ENCODE results near the gene NCSTN. TPM values are rescaled to one million over a fixed set of nuclear protein-coding genes. Genes with fewer than 3 reads are reported as not detected.

Gene NCSTN
- total and polyA plus RNA-seq, 5 donors, result 60.7 to 84.3 (median 69.3) TPM

DNA sequence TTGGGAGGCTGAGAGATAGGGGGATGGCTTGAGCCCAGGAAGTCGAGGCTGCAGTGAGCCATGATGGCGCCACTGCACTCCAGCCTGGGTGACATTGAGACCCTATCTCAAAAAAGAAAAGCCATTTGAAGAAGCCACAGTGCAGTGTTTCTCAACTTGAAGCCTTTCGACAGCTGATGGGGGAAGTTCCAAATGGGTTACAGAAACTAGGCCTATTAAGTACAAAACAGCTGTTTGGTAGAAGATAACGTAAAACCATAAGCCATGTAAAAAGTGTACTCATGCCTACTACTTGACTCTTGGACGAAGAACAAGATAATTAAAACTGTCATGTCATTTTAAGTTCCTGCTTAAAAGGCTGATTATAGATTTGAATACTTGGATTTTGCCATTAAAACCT is 16.8 kb upstream of the NCSTN start:
- Histone ChIP-seq H3K27ac (ENCODE audit: low read length) (no peak overlapping the region), H3K4me1 (ENCODE audit: control insufficient read depth, insufficient read depth, low read length) (no peaks in the 10 kb centered on the region), H3K27me3 (ENCODE audit: control insufficient read depth, insufficient read depth) (no peaks in the 10 kb centered on the region), H3K9me3 (ENCODE audit: control insufficient read depth, low read length) (no peaks in the 10 kb centered on the region), H3K4me3 (ENCODE audit: low read length) (no peak overlapping the region)
- WGBS, result 71% methylated on average over 5 of the region's 5 CpGs
- intact Hi-C loops (cut with DNase I), result no loop called here
- no peak for DNase-seq
- no peak for ATAC-seq

DNA sequence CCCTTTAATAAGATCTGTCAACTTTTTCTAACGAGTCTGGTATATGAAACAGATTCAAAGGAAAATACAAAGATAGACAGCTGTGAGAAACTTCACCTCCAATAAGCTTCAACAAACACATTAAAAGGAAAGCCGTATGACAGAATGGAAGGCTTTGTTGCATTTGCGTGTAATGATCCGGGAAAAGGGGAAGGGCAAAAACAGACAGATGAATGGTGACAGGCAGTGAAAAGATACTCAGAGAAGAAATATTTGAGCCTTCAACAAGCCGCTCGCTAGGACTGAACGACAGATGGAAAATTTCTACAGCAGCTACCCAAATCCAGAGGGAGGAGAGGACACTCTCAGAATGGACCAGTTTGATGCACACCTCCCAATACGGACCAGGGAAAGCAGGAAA is 15.0 kb upstream of the NCSTN start:
- intact Hi-C loops (cut with DNase I), result no loop called here

GRCh38 chr1:160330119-160330518 is 13.1 kb upstream of the NCSTN start:
- no peak overlapping the region for H3K27ac ChIP-seq (ENCODE audit: low read length)
- no peak for DNase-seq
- no peaks in the 10 kb centered on the region for H3K9me3 ChIP-seq (ENCODE audit: control insufficient read depth, low read length)
- H3K4me1 ChIP-seq (ENCODE audit: control insufficient read depth, insufficient read depth, low read length), result no peaks in the 10 kb centered on the region
- no peaks in the 10 kb centered on the region for H3K27me3 ChIP-seq (ENCODE audit: control insufficient read depth, insufficient read depth)
- ATAC-seq, result no peak
- H3K4me3 ChIP-seq (ENCODE audit: low read length), result no peak overlapping the region
- intact Hi-C loops (cut with DNase I), result no loop called here

More for the DNA sequence above, 15.0 kb upstream of the NCSTN start:
- H3K27me3 ChIP-seq (ENCODE audit: control insufficient read depth, insufficient read depth), result no peaks in the 10 kb centered on the region
- WGBS, result 59% methylated on average over 8 of the region's 8 CpGs
- H3K4me1 ChIP-seq (ENCODE audit: control insufficient read depth, insufficient read depth, low read length), result no peaks in the 10 kb centered on the region
- H3K9me3 ChIP-seq (ENCODE audit: control insufficient read depth, low read length), result no peaks in the 10 kb centered on the region
- H3K27ac ChIP-seq (ENCODE audit: low read length), result no peak overlapping the region
- DNase-seq (no peak), ATAC-seq (no peak)
- H3K4me3 ChIP-seq (ENCODE audit: low read length), result no peak overlapping the region

- no peak overlapping the region for H3K4me3 ChIP-seq (ENCODE audit: low read length)
- no peaks in the 10 kb centered on the region for H3K4me1 ChIP-seq (ENCODE audit: control insufficient read depth, insufficient read depth, low read length)
- no peaks in the 10 kb centered on the region for H3K27me3 ChIP-seq (ENCODE audit: control insufficient read depth, insufficient read depth)
- intact Hi-C loops (cut with DNase I), result no loop called here
- no peak for DNase-seq
- no peaks in the 10 kb centered on the region for H3K9me3 ChIP-seq (ENCODE audit: control insufficient read depth, low read length)
- no peak for ATAC-seq
- H3K27ac ChIP-seq (ENCODE audit: low read length), result no peak overlapping the region
Observed at GRCh38 chr1:160332516-160332915, 10.7 kb upstream of the NCSTN start.

DNA sequence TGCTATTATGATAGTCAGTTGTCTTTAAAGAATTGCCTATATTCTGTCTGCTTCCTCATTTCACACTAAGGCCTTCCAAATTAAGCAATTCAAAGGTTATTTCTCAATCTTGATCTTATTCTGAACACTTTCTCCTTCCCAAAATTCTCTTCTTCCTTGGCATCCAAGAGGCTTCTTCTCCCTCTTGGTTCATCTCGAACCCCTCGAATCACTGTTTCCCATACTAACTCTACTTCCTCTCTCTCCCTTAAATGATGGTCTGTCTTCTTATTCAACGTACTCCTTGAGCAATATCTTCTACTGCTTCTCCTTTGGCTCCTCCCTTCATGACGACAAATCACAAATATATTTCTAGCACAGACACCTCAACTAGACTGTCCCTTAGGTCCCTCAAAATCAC is 4.6 kb upstream of the NCSTN start:
- Histone ChIP-seq H3K9me3 (ENCODE audit: control insufficient read depth, low read length) (no peaks in the 10 kb centered on the region), H3K27me3 (ENCODE audit: control insufficient read depth, insufficient read depth) (no peaks in the 10 kb centered on the region), H3K27ac (ENCODE audit: low read length) (no peak overlapping the region), H3K4me3 (ENCODE audit: low read length) (no peak overlapping the region), H3K4me1 (ENCODE audit: control insufficient read depth, insufficient read depth, low read length) (no peaks in the 10 kb centered on the region)
- WGBS, result 71% methylated on average over 4 of the region's 4 CpGs
- DNase-seq (no peak), ATAC-seq (no peak)
- intact Hi-C loops (cut with DNase I), result no loop called here

- Histone ChIP-seq H3K9me3 (ENCODE audit: control insufficient read depth, low read length) (no peaks in the 10 kb centered on the region), H3K4me1 (ENCODE audit: control insufficient read depth, insufficient read depth, low read length) (no peaks in the 10 kb centered on the region), H3K27me3 (ENCODE audit: control insufficient read depth, insufficient read depth) (no peaks in the 10 kb centered on the region), H3K4me3 (ENCODE audit: low read length) (no peak overlapping the region), H3K27ac (ENCODE audit: low read length) (no peak overlapping the region)
- 59% methylated on average over 3 of the region's 3 CpGs for WGBS
- no peak for DNase-seq
- intact Hi-C loops (cut with DNase I), result no loop called here
- ATAC-seq, result no peak
Observed at GRCh38 chr1:160340146-160340545, 3.0 kb upstream of the NCSTN start.

- intact Hi-C loops (cut with DNase I), result no loop called here
- no peak for ATAC-seq
Observed at GRCh38 chr1:160340866-160341265, 2.3 kb upstream of the NCSTN start.

GRCh38 chr1:160342526-160342925 is 657 bp upstream of the NCSTN start:
- Histone ChIP-seq H3K4me3 (ENCODE audit: low read length) (peak overlapping the region; percentile 96), H3K9me3 (ENCODE audit: control insufficient read depth, low read length) (no peaks in the 10 kb centered on the region), H3K4me1 (ENCODE audit: control insufficient read depth, insufficient read depth, low read length) (no peaks in the 10 kb centered on the region), H3K27ac (ENCODE audit: low read length) (peak overlapping the region; percentile 98), H3K27me3 (ENCODE audit: control insufficient read depth, insufficient read depth) (no peaks in the 10 kb centered on the region)
- intact Hi-C loops (cut with DNase I), result no loop called here
- DNase-seq (no peak), ATAC-seq (no peak)
- WGBS, result 0% methylated on average over 7 of the region's 7 CpGs

More at GRCh38 chr1:160340866-160341265, 2.3 kb upstream of the NCSTN start:
- H3K4me1 ChIP-seq (ENCODE audit: control insufficient read depth, insufficient read depth, low read length), result no peaks in the 10 kb centered on the region
- H3K4me3 ChIP-seq (ENCODE audit: low read length), result no peak overlapping the region
- DNase-seq, result no peak
- WGBS, result 59% methylated on average over 2 of the region's 2 CpGs
- no peak overlapping the region for H3K27ac ChIP-seq (ENCODE audit: low read length)
- no peaks in the 10 kb centered on the region for H3K9me3 ChIP-seq (ENCODE audit: control insufficient read depth, low read length)
- H3K27me3 ChIP-seq (ENCODE audit: control insufficient read depth, insufficient read depth), result no peaks in the 10 kb centered on the region

GRCh38 chr1:160344241-160344640 is 1.1 kb downstream of the NCSTN start:
- no peak overlapping the region for H3K27ac ChIP-seq (ENCODE audit: low read length)
- H3K4me3 ChIP-seq (ENCODE audit: low read length), result peak overlapping the region; percentile 96
- DNase-seq (no peak), ATAC-seq (no peak)
- H3K9me3 ChIP-seq (ENCODE audit: control insufficient read depth, low read length), result no peaks in the 10 kb centered on the region
- no peaks in the 10 kb centered on the region for H3K4me1 ChIP-seq (ENCODE audit: control insufficient read depth, insufficient read depth, low read length)
- intact Hi-C loops (cut with DNase I), result no loop called here
- WGBS, result 80% methylated on average over 3 of the region's 3 CpGs
- H3K27me3 ChIP-seq (ENCODE audit: control insufficient read depth, insufficient read depth), result no peaks in the 10 kb centered on the region

DNA sequence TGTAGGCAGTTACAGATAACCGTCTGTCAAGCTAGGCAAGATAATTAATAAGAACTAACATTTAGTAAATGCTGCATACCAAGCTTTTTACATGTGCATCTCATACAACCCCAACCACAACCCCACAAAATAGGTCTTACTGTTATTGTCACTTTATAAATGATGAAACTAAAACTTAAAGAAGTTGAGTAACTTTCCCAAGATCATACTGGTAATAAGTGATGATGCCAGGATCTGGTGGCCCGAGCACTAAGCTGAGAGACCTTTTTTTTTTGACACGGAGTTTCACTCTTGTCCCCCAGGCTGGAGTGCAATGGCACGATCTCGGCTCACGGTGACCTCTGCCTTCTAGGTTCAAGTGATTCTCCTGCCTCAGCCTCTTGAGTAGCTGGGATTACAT is 1.8 kb downstream of the NCSTN start:
- H3K4me3 ChIP-seq (ENCODE audit: low read length), result no peak overlapping the region
- no peaks in the 10 kb centered on the region for H3K27me3 ChIP-seq (ENCODE audit: control insufficient read depth, insufficient read depth)
- H3K4me1 ChIP-seq (ENCODE audit: control insufficient read depth, insufficient read depth, low read length), result no peaks in the 10 kb centered on the region
- H3K9me3 ChIP-seq (ENCODE audit: control insufficient read depth, low read length), result no peaks in the 10 kb centered on the region
- WGBS, result 92% methylated on average over 6 of the region's 6 CpGs
- DNase-seq (no peak), ATAC-seq (no peak)
- intact Hi-C loops (cut with DNase I), result no loop called here
- no peak overlapping the region for H3K27ac ChIP-seq (ENCODE audit: low read length)

- no peak for ATAC-seq
- Histone ChIP-seq H3K27me3 (ENCODE audit: control insufficient read depth, insufficient read depth) (no peaks in the 10 kb centered on the region), H3K4me3 (ENCODE audit: low read length) (no peak overlapping the region), H3K9me3 (ENCODE audit: control insufficient read depth, low read length) (no peaks in the 10 kb centered on the region), H3K4me1 (ENCODE audit: control insufficient read depth, insufficient read depth, low read length) (no peaks in the 10 kb centered on the region), H3K27ac (ENCODE audit: low read length) (no peak overlapping the region)
- 83% methylated on average over 10 of the region's 10 CpGs for WGBS
- no peak for DNase-seq
- intact Hi-C loops (cut with DNase I), result no loop called here
Observed at GRCh38 chr1:160346463-160346862, 3.3 kb downstream of the NCSTN start.

DNA sequence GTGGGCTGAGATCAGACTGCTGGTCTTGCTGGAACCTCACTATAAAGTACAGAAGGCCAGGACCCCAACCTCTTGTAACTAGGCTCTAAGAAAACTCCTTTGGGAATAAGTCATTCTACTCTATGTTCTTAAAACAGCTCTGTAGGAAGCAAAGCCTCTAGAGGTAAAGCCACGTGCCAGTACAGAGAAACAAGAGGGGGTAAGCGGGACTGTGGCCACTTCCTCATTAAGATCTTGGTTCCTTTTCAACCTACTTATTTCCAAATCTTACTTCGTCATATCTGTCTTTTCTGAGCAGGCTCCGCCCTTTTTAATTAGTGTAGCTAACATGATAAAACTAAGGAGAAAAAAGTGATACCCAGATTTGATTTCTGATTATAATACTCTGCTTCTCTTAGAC is 3.8 kb downstream of the NCSTN start:
- DNase-seq (no peak), ATAC-seq (no peak)
- Histone ChIP-seq H3K27me3 (ENCODE audit: control insufficient read depth, insufficient read depth) (no peaks in the 10 kb centered on the region), H3K9me3 (ENCODE audit: control insufficient read depth, low read length) (no peaks in the 10 kb centered on the region), H3K4me1 (ENCODE audit: control insufficient read depth, insufficient read depth, low read length) (no peaks in the 10 kb centered on the region), H3K4me3 (ENCODE audit: low read length) (no peak overlapping the region), H3K27ac (ENCODE audit: low read length) (no peak overlapping the region)
- 69% methylated on average over 4 of the region's 4 CpGs for WGBS
- intact Hi-C loops (cut with DNase I), result no loop called here
